ENCODE results near the gene DCTN3.

Gene DCTN3

DNA sequence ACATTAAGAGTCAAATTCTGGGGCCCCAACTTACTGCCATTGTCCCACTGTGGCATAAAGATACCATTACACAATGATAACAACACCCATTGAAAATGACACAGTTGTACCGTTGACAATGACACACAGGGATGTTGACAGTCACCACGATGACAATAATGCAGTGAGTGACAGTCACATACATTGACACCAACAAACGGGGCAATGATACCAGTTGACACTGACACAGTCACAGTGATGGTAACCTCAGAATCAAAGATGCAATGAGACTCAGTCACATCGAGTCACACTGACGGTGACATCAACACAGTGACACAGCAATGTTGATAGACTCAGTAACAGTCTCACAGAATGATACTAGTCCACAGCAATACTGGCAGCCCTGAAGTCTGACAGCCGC, 47.7 kb downstream of the DCTN3 start:
- no peaks in the 10 kb centered on the region for H3K36me3 ChIP-seq (ENCODE audit: control insufficient read depth, insufficient read depth, low read length)
- no peak overlapping the region for H2AFZ ChIP-seq
- no peaks in the 10 kb centered on the region for H3K79me2 ChIP-seq
- no peak overlapping the region for H3K4me3 ChIP-seq (ENCODE audit: low read depth, low read length)
- H3K27me3 ChIP-seq (ENCODE audit: control insufficient read depth, insufficient read depth, low read length) = no peaks in the 10 kb centered on the region
- H3K9me3 ChIP-seq (ENCODE audit: control insufficient read depth, low read length) = no peaks in the 10 kb centered on the region
- TF ChIP-seq, protein P1, sequence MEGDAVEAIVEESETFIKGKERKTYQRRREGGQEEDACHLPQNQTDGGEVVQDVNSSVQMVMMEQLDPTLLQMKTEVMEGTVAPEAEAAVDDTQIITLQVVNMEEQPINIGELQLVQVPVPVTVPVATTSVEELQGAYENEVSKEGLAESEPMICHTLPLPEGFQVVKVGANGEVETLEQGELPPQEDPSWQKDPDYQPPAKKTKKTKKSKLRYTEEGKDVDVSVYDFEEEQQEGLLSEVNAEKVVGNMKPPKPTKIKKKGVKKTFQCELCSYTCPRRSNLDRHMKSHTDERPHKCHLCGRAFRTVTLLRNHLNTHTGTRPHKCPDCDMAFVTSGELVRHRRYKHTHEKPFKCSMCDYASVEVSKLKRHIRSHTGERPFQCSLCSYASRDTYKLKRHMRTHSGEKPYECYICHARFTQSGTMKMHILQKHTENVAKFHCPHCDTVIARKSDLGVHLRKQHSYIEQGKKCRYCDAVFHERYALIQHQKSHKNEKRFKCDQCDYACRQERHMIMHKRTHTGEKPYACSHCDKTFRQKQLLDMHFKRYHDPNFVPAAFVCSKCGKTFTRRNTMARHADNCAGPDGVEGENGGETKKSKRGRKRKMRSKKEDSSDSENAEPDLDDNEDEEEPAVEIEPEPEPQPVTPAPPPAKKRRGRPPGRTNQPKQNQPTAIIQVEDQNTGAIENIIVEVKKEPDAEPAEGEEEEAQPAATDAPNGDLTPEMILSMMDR (IDR thresholded peaks at IDR 0.05) = no peak
- H3K4me2 ChIP-seq (ENCODE audit: low read length) = no peak overlapping the region
- H3K9ac ChIP-seq = no peak overlapping the region
- H3K4me1 ChIP-seq = no peaks in the 10 kb centered on the region
- H3K27ac ChIP-seq = no peak overlapping the region

DNA sequence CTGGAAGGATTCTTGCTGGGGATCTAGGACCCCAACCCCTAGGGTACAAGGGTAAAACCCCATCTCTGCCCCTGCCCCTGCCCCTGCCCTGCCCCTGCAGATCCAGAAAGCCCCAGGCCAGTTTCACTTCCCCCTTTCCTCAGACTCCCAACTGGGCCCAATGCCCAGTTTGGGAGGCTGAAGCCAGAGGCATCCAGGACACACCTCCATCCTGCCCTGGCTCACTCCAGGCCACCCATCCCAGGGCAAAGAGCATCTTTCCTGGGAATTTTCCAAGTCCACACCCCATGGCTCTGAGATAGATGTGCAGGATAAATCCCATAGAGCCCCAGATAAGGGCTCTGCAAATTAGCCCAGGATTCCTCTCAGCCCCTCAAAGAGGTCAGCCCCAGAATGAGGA, 48.2 kb downstream of the DCTN3 start:
- H3K27me3 ChIP-seq (ENCODE audit: control insufficient read depth, insufficient read depth, low read length) = no peaks in the 10 kb centered on the region
- H3K4me2 ChIP-seq (ENCODE audit: low read length) = no peak overlapping the region

DNA sequence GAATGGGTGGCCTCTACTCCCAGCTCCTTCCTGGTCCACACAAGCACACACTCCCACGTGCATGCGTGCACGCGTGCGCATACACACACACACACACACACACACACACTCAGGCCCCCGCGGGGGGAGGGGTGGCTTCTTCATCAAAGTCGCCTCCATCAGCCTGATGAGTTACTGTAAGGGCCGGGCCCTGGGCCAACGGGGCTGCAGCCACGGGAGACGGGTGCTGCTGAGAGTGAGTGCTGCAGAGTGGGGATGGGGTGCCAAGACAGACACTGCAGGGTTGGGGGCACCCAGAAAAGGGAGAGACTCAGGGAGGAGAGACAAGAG, 48.8 kb downstream of the DCTN3 start:
- Histone ChIP-seq H3K79me2 (no peaks in the 10 kb centered on the region), H3K27ac (no peak overlapping the region), H3K36me3 (ENCODE audit: control insufficient read depth, insufficient read depth, low read length) (no peaks in the 10 kb centered on the region), H3K9me3 (ENCODE audit: control insufficient read depth, low read length) (no peaks in the 10 kb centered on the region), H3K27me3 (ENCODE audit: control insufficient read depth, insufficient read depth, low read length) (no peaks in the 10 kb centered on the region), H3K4me2 (ENCODE audit: low read length) (no peak overlapping the region), H3K9ac (no peak overlapping the region), H3K4me1 (no peaks in the 10 kb centered on the region), H2AFZ (no peak overlapping the region), H3K4me3 (ENCODE audit: low read depth, low read length) (no peak overlapping the region)
- TF ChIP-seq, protein P1 (IDR thresholded peaks at IDR 0.05) = no peak

More for the DNA sequence above, 48.2 kb downstream of the DCTN3 start:
- Histone ChIP-seq H3K4me3 (ENCODE audit: low read depth, low read length) (no peak overlapping the region), H3K79me2 (no peaks in the 10 kb centered on the region), H3K9me3 (ENCODE audit: control insufficient read depth, low read length) (no peaks in the 10 kb centered on the region), H3K9ac (no peak overlapping the region), H2AFZ (no peak overlapping the region), H3K4me1 (no peaks in the 10 kb centered on the region), H3K27ac (no peak overlapping the region), H3K36me3 (ENCODE audit: control insufficient read depth, insufficient read depth, low read length) (no peaks in the 10 kb centered on the region)
- TF ChIP-seq, protein P1 (IDR thresholded peaks at IDR 0.05) = no peak

DNA sequence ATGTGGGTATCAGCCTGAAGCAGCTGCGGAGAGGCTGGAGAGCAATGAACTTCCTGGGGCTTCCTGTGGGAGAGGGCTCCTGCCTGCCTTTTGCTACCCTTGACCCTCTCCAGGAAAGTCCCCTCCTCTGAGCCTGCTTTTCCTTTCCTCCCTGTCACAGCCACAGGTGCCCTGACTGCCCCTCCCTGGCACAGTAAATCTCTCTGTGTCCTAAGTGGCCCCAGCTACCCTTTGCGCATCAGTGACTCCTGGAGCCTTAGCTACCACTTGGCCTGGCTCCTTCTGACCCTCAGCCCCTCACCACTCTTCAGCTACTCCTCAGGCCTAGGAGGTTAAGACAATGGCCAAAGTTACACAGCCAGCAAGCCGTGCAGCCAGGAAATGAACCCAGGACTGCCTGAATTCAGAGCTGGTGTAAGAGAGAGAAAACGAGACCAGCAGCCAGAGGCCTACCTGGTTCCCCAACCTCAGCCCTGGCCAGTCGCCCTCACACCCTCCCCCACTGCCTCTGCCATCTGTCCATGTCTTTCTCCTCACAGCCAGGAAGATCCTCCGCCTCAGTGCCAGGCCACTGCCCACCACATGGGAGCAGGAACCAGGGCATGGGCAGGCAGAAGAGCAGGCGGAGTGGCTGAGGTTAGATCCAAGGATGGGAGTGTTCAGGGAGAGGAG, 49.4 kb downstream of the DCTN3 start:
- no peaks in the 10 kb centered on the region for H3K4me1 ChIP-seq

More for the DNA sequence above, 49.4 kb downstream of the DCTN3 start:
- TF ChIP-seq, protein P1 (IDR thresholded peaks at IDR 0.05) = no peak
- H3K4me2 ChIP-seq (ENCODE audit: low read length) = no peak overlapping the region
- H3K9me3 ChIP-seq (ENCODE audit: control insufficient read depth, low read length) = no peaks in the 10 kb centered on the region
- H2AFZ ChIP-seq = no peak overlapping the region
- no peaks in the 10 kb centered on the region for H3K79me2 ChIP-seq
- H3K9ac ChIP-seq = no peak overlapping the region
- no peak overlapping the region for H3K4me3 ChIP-seq (ENCODE audit: low read depth, low read length)
- no peaks in the 10 kb centered on the region for H3K27me3 ChIP-seq (ENCODE audit: control insufficient read depth, insufficient read depth, low read length)
- no peak overlapping the region for H3K27ac ChIP-seq
- no peaks in the 10 kb centered on the region for H3K36me3 ChIP-seq (ENCODE audit: control insufficient read depth, insufficient read depth, low read length)

Measured in parathyroid adenoma (tissue), 2 donors.